NCI-H1436 treated with DMSO at 0.1 percent for 48 hours (cell line): ENCODE results near the gene ZNF341.

Experiments used
- DNase-seq: peaks from one replicate; lab custom pipeline; 2025; lab: John Stamatoyannopoulos, UW

The ZNF341 gene

GRCh38 chr20:33825340-33826269 lies 93.8 kb downstream of the ZNF341 start:
- DNase-seq: no peak

- DNase-seq: no peak
Observed at GRCh38 chr20:33826270-33826897, 94.6 kb downstream of the ZNF341 start.

- no peak for DNase-seq
Observed at GRCh38 chr20:33827109-33827508, 95.3 kb downstream of the ZNF341 start.

GRCh38 chr20:33827634-33828325 lies 96.0 kb downstream of the ZNF341 start:
- DNase-seq: no peak

- no peak for DNase-seq
Observed at GRCh38 chr20:33828326-33828844, 96.6 kb downstream of the ZNF341 start.

GRCh38 chr20:33828967-33829560 lies 97.3 kb downstream of the ZNF341 start:
- DNase-seq: no peak

GRCh38 chr20:33829636-33830035 lies 97.8 kb downstream of the ZNF341 start:
- DNase-seq: no peak

- DNase-seq: no peak
Observed at GRCh38 chr20:33830371-33830770, 98.6 kb downstream of the ZNF341 start.

GRCh38 chr20:33832103-33832804 lies 100.5 kb downstream of the ZNF341 start:
- no peak for DNase-seq

- DNase-seq: no peak
Observed at GRCh38 chr20:33833333-33833732, 101.5 kb downstream of the ZNF341 start.

GRCh38 chr20:33835615-33836172 lies 103.9 kb downstream of the ZNF341 start:
- DNase-seq: no peak

GRCh38 chr20:33836277-33836676 lies 104.5 kb downstream of the ZNF341 start:
- DNase-seq: no peak

GRCh38 chr20:33837096-33837830 lies 105.5 kb downstream of the ZNF341 start:
- DNase-seq: no peak

GRCh38 chr20:33838035-33838864 lies 106.5 kb downstream of the ZNF341 start:
- DNase-seq: no peak

GRCh38 chr20:33839591-33839990 lies 107.8 kb downstream of the ZNF341 start:
- no peak for DNase-seq

- DNase-seq: no peak
Observed at GRCh38 chr20:33840160-33840559, 108.4 kb downstream of the ZNF341 start.

GRCh38 chr20:33840759-33841435 lies 109.1 kb downstream of the ZNF341 start:
- no peak for DNase-seq

- no peak for DNase-seq
Observed at GRCh38 chr20:33841436-33841799, 109.6 kb downstream of the ZNF341 start.
